ENCODE results near the gene FBXW11. TPM values are rescaled to one million over a fixed set of nuclear protein-coding genes. Genes with fewer than 3 reads are reported as not detected.

The FBXW11 gene
- total RNA-seq, 1 experiment from 2014 or later, result 46.3 TPM

DNA sequence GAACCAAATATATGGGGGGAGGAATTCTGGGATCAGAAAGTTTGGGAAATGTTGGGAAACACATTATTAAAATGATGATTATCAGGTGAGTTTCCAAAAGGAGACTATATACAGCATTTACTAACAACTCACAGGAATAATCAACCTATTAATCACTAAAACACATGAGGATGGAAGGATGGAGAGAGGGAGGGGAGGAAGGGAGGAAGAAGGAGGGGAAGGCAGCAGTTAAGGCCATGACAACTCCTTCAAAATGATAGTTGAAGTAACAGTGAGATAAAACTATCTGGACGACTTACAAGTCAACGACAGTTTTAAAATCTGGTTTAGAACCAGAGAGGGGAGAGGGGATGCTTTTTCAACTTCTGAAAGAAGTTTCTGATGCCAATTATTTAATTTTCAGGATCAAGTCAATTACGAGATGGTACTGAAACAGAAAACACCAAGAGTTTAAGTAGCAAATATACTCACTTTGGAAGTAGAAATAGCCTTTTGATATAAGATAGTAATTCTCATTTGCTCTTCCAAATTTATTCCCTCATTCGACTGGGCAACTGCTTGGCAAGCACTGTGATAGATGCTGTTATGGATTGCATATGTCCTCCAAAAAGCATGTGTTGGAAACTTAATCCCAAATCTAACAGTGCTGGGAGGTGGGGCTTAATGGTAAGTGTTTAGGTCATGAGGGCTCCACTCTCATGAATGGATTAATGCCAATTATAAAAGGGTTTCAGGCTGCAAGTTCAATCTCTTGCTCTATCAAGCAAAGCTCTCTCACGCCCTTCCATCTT lies 30.4 kb downstream of the FBXW11 start:
- POLR2A ChIA-PET, result no interaction called here
- H3K9me3 Mint-ChIP-seq (ENCODE audit: unreplicated experiment), result peaks cover 8% of the 10 kb centered on the region
- no TSS peak for BruUV-seq (replicated peaks)
- Histone ChIP-seq H3K27me3 (replicated peaks; ENCODE audit: control insufficient read depth, insufficient read depth, low read length) (no peaks in the 10 kb centered on the region), H3K4me3 (ENCODE audit: low read depth, low read length) (no peak overlapping the region), H3K9me3 (peaks cover 20% of the 10 kb centered on the region), H3K4me1 (no peaks in the 10 kb centered on the region), H3K36me3 (ENCODE audit: control insufficient read depth, insufficient read depth, low read length) (no peaks in the 10 kb centered on the region; the same call in 1 of the 2 replicates)
- no peak overlapping the region for H3K4me3 Mint-ChIP-seq (ENCODE audit: unreplicated experiment)
- H3K27ac Mint-ChIP-seq (ENCODE audit: unreplicated experiment), result no peak overlapping the region
- intact Hi-C loops (cut with micrococcal nuclease; ENCODE audit: unreplicated experiment), result no loop called here
- CTCF ChIA-PET, result no interaction called here
- peaks cover 10% of the 10 kb centered on the region for H3K4me1 Mint-ChIP-seq (ENCODE audit: low read depth, unreplicated experiment)
- DNase-seq, result no peak
- peaks cover 14% of the 10 kb centered on the region for H3K36me3 Mint-ChIP-seq (ENCODE audit: insufficient read depth, unreplicated experiment)
- H3K27me3 Mint-ChIP-seq (ENCODE audit: insufficient read depth, unreplicated experiment), result no peaks in the 10 kb centered on the region
- TF ChIP-seq, protein P1, sequence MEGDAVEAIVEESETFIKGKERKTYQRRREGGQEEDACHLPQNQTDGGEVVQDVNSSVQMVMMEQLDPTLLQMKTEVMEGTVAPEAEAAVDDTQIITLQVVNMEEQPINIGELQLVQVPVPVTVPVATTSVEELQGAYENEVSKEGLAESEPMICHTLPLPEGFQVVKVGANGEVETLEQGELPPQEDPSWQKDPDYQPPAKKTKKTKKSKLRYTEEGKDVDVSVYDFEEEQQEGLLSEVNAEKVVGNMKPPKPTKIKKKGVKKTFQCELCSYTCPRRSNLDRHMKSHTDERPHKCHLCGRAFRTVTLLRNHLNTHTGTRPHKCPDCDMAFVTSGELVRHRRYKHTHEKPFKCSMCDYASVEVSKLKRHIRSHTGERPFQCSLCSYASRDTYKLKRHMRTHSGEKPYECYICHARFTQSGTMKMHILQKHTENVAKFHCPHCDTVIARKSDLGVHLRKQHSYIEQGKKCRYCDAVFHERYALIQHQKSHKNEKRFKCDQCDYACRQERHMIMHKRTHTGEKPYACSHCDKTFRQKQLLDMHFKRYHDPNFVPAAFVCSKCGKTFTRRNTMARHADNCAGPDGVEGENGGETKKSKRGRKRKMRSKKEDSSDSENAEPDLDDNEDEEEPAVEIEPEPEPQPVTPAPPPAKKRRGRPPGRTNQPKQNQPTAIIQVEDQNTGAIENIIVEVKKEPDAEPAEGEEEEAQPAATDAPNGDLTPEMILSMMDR (IDR thresholded peaks at IDR 0.05; ENCODE audit: insufficient read depth in 1 of 2, low read depth in 1 of 2, low read length in 1 of 2, severe bottlenecking in 1 of 2, unreplicated experiment in 1 of 2), result no peak

DNA sequence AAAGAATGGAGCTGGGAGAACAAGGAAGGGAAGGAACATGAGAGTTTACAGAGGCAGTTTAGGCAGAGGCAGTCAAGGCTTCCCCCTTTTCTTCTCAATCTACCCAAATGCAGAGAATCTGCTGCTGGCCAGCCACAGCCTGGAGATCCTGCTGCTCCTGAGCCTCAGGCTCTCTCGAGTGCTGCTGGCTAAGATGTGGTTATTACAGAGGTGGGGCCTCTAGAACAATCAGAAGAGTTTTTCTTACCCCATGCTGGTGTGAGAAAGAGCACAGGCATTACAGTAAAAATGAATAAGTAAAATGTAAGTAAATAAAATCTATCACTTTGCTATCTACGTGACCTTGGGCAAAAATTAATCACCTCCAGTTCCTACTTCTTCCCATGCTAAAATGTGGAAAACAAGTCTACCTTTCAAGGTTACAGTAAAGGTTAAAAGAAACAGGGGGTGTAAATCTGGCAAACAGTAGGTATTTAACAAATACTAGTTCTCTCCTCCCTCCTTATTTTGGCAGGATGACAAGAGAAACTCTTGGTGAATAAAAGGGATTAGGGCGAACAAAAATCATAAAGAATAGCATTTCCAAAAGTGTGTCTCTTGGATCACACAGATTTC lies 31.1 kb downstream of the FBXW11 start:
- no peak for DNase-seq
- peaks cover 16% of the 10 kb centered on the region for H3K9me3 ChIP-seq
- intact Hi-C loops (cut with micrococcal nuclease; ENCODE audit: unreplicated experiment), result no loop called here
- Mint-ChIP-seq H3K27me3 (ENCODE audit: insufficient read depth, unreplicated experiment) (no peaks in the 10 kb centered on the region), H3K4me1 (ENCODE audit: low read depth, unreplicated experiment) (peaks cover 10% of the 10 kb centered on the region), H3K4me3 (ENCODE audit: unreplicated experiment) (no peak overlapping the region), H3K27ac (ENCODE audit: unreplicated experiment) (no peak overlapping the region), H3K36me3 (ENCODE audit: insufficient read depth, unreplicated experiment) (peaks cover 15% of the 10 kb centered on the region), H3K9me3 (ENCODE audit: unreplicated experiment) (peaks cover 8% of the 10 kb centered on the region)
- no peak overlapping the region for H3K4me3 ChIP-seq (ENCODE audit: low read depth, low read length)
- no peaks in the 10 kb centered on the region for H3K27me3 ChIP-seq (replicated peaks; ENCODE audit: control insufficient read depth, insufficient read depth, low read length)
- CTCF ChIA-PET, result interaction anchor here (0.5 kb wide), 1 partner anchor 23 kb away, joined by 6 read pairs; no protein-coding TSS in a partner anchor
- no TSS peak for BruUV-seq (replicated peaks)
- no peaks in the 10 kb centered on the region; the same call in 1 of the 2 replicates for H3K36me3 ChIP-seq (ENCODE audit: control insufficient read depth, insufficient read depth, low read length)
- H3K4me1 ChIP-seq, result no peaks in the 10 kb centered on the region
- TF ChIP-seq, protein P1 (IDR thresholded peaks at IDR 0.05; ENCODE audit: insufficient read depth in 1 of 2, low read depth in 1 of 2, low read length in 1 of 2, severe bottlenecking in 1 of 2, unreplicated experiment in 1 of 2), result no peak
- POLR2A ChIA-PET, result no interaction called here

DNA sequence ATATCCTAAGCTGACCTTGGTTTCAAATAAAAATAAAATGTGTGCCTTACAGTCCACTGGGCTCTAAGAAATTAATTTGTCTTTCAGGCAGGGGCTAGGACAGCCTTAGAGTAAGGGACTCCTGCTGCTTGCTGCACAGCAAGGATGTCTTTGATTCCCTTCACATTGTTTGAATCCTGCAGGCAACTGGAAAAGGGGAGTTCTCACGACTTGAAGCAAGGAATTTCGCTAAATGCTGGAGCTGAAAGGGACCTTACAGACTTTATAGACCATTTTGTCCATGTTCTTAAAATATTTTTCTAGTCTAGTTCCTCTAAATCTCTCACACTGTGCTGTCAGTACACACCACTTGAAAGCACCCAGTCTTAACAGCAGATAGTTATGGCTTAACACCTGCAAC lies 35.6 kb downstream of the FBXW11 start:
- H3K9me3 Mint-ChIP-seq (ENCODE audit: unreplicated experiment), result no peaks in the 10 kb centered on the region
- ChIA-PET CTCF (no interaction called here), POLR2A (no interaction called here)
- no TSS peak for BruUV-seq (replicated peaks)
- intact Hi-C loops (cut with micrococcal nuclease; ENCODE audit: unreplicated experiment), result no loop called here
- Histone ChIP-seq H3K36me3 (ENCODE audit: control insufficient read depth, insufficient read depth, low read length) (no peaks in the 10 kb centered on the region; the same call in 1 of the 2 replicates), H3K9me3 (no peaks in the 10 kb centered on the region), H3K27me3 (replicated peaks; ENCODE audit: control insufficient read depth, insufficient read depth, low read length) (no peaks in the 10 kb centered on the region), H3K4me3 (ENCODE audit: low read depth, low read length) (no peak overlapping the region), H3K4me1 (no peaks in the 10 kb centered on the region)
- H3K27me3 Mint-ChIP-seq (ENCODE audit: insufficient read depth, unreplicated experiment), result no peaks in the 10 kb centered on the region
- peaks cover 6% of the 10 kb centered on the region for H3K4me1 Mint-ChIP-seq (ENCODE audit: low read depth, unreplicated experiment)
- H3K36me3 Mint-ChIP-seq (ENCODE audit: insufficient read depth, unreplicated experiment), result peaks cover 10% of the 10 kb centered on the region
- H3K4me3 Mint-ChIP-seq (ENCODE audit: unreplicated experiment), result no peak overlapping the region
- H3K27ac Mint-ChIP-seq (ENCODE audit: unreplicated experiment), result no peak overlapping the region
- no peak for DNase-seq
- TF ChIP-seq, protein P1 (IDR thresholded peaks at IDR 0.05; ENCODE audit: insufficient read depth in 1 of 2, low read depth in 1 of 2, low read length in 1 of 2, severe bottlenecking in 1 of 2, unreplicated experiment in 1 of 2), result no peak
